Fibroblast of lung (primary cell): Measurements from ENCODE around the gene FERMT1. TPM values are rescaled to one million over a fixed set of nuclear protein-coding genes. Genes with fewer than 3 reads are reported as not detected.

Experiments used
- DNase-seq, 2 donors: peaks; one replicate each; pipeline versions ENCODE4 v3.0.0 to v3.0.0-alpha.2; 2010; ENCODE audit warnings: low read depth in 2 of 2
- H2AFZ ChIP-seq: 2 replicates; pipeline ENCODE4 v1.5.1; 2012; ENCODE audit warnings: low read length, control low read depth, inconsistent platforms
- H3K27ac ChIP-seq: 2 replicates; pipeline ENCODE4 v1.5.1; 2011; ENCODE audit warnings: low read length, control low read depth; ENCODE audit not compliant: insufficient read depth
- H3K27me3 ChIP-seq: 2 replicates; pipeline ENCODE4 v1.5.1; 2011; ENCODE audit warnings: mild to moderate bottlenecking, low read length; ENCODE audit not compliant: control insufficient read depth, insufficient read depth
- H3K36me3 ChIP-seq: 2 replicates; pipeline ENCODE4 v1.5.1; 2011; ENCODE audit warnings: low read length; ENCODE audit not compliant: control insufficient read depth, insufficient read depth
- H3K4me1 ChIP-seq: 2 replicates; pipeline ENCODE4 v1.5.1; 2011; ENCODE audit warnings: low read length; ENCODE audit not compliant: control insufficient read depth, insufficient read depth; ENCODE audit errors: extremely low read depth
- H3K4me2 ChIP-seq: 2 replicates; pipeline ENCODE4 v1.5.1; 2011; ENCODE audit warnings: low read length, control low read depth; ENCODE audit not compliant: insufficient read depth; ENCODE audit errors: extremely low read depth
- H3K4me3 ChIP-seq, 4 experiments: fragments of 200-600 bp in 1 of 4; sonication (generic) in 1 of 4; replicated peaks in 1 of 4; 2 replicates each; pipeline ENCODE4 v1.5.1; 2011 to 2016; ENCODE audit warnings: low read length in 4 of 4, low read depth in 3 of 4, mild to moderate bottlenecking in 3 of 4, control low read depth in 2 of 4, inconsistent platforms in 1 of 4, mixed read lengths in 1 of 4; ENCODE audit not compliant: insufficient read depth in 1 of 4; ENCODE audit errors: control extremely low read depth in 1 of 4
- H3K79me2 ChIP-seq: 2 replicates; pipeline ENCODE4 v1.5.1; 2012; ENCODE audit warnings: mild to moderate bottlenecking, low read length, inconsistent platforms; ENCODE audit not compliant: control insufficient read depth, insufficient read depth
- H3K9ac ChIP-seq: 2 replicates; pipeline ENCODE4 v1.5.1; 2011; ENCODE audit warnings: mild to moderate bottlenecking, low read length, control low read depth; ENCODE audit not compliant: insufficient read depth
- H3K9me3 ChIP-seq: 2 replicates; pipeline ENCODE4 v1.5.1; 2012; ENCODE audit warnings: low read depth, low read length; ENCODE audit not compliant: control insufficient read depth, insufficient read depth
- H4K20me1 ChIP-seq: 2 replicates; pipeline ENCODE4 v1.5.1; 2011; ENCODE audit warnings: low read length; ENCODE audit not compliant: control insufficient read depth, insufficient read depth; ENCODE audit errors: extremely low read depth
- CTCF ChIP-seq, 2 donors: IDR thresholded peaks in 1 of 2; conservative IDR thresholded peaks in 1 of 2; 1 replicate in 1 of 2; 2 replicates in 1 of 2; pipeline ENCODE4 v1.5.1; 2011 to 2012; ENCODE audit warnings: low read length in 2 of 2, control low read depth in 1 of 2, inconsistent platforms in 1 of 2, low read depth in 1 of 2, mild to moderate bottlenecking in 1 of 2
- EZH2 ChIP-seq: IDR thresholded peaks from 2 replicates; pipeline ENCODE4 v1.5.1; 2012; ENCODE audit warnings: low read length, control low read depth, mild to moderate bottlenecking; ENCODE audit errors: missing control alignments
- polyA plus RNA-seq, 2 donors: library from polyadenylated mRNA; depleted of rRNA in 1 of 2; stranded (reverse) in 1 of 2; unstranded in 1 of 2; fragments of >200 nt; gene quantifications; 2 replicates each; pipeline ENCODE4 v1.2.1, GENCODE V29; 2011 to 2012; ENCODE audit warnings: missing spikeins in 1 of 2
- total RNA-seq: library from RNA; depleted of rRNA; stranded (reverse); fragments of >200 nt; gene quantifications from 2 replicates; pipeline ENCODE4 v1.2.1, GENCODE V29; 2014

Gene FERMT1
- total and polyA plus RNA-seq, 2 donors (not counting 1 experiment from before 2014, with no cell fraction given): 6.8 to 8.1 TPM

GRCh38 chr20:6160736-6161135 is 37.9 kb upstream of the FERMT1 start:
- H3K27me3 ChIP-seq: no peaks in the 10 kb centered on the region
- H3K79me2 ChIP-seq: no peaks in the 10 kb centered on the region
- H3K9ac ChIP-seq: no peak overlapping the region
- DNase-seq: no peak
- H3K36me3 ChIP-seq: no peaks in the 10 kb centered on the region
- TF ChIP-seq CTCF (conservative IDR thresholded peaks at IDR 0.05 in 1 of 2, IDR thresholded peaks at IDR 0.05 in 1 of 2; ENCODE audit: low read depth in 1 of 2, low read length in 2 of 2) (no peak), EZH2 (no peak)
- H3K4me3 ChIP-seq: no peak overlapping the region
- H3K4me1 ChIP-seq: no peaks in the 10 kb centered on the region
- H4K20me1 ChIP-seq: no peaks in the 10 kb centered on the region
- H2AFZ ChIP-seq: no peak overlapping the region
- no peaks in the 10 kb centered on the region for H3K9me3 ChIP-seq
- H3K4me2 ChIP-seq: no peak overlapping the region
- H3K27ac ChIP-seq: no peak overlapping the region

DNA sequence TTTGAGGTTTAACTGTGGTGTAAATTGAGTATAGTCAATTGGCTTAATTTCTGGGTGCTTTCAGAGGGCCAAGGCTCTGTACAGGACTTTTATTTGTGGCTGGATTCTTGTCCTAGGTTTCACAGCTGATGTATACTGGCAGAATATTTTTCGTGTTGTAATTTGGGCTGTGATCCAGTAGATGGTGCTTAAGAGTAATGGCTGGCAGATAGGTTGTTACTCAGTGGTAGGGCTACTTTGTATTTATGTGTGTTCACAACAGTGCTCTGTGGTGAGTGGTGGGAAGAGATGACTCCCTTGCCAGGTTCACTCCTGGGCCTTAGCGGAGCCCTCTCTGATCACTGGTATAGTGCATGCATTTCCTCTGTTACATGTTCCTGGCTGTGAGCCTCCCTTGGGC is 34.5 kb upstream of the FERMT1 start:
- Histone ChIP-seq H3K4me2 (no peak overlapping the region), H3K36me3 (no peaks in the 10 kb centered on the region), H3K9me3 (no peaks in the 10 kb centered on the region), H2AFZ (no peak overlapping the region), H3K27ac (no peak overlapping the region), H3K4me1 (no peaks in the 10 kb centered on the region), H3K4me3 (no peak overlapping the region), H4K20me1 (no peaks in the 10 kb centered on the region), H3K9ac (no peak overlapping the region), H3K79me2 (no peaks in the 10 kb centered on the region), H3K27me3 (no peaks in the 10 kb centered on the region)
- TF ChIP-seq EZH2 (no peak), CTCF (conservative IDR thresholded peaks at IDR 0.05 in 1 of 2, IDR thresholded peaks at IDR 0.05 in 1 of 2; ENCODE audit: low read depth in 1 of 2, low read length in 2 of 2) (peak in 1 of 2 donors; percentile 25)
- no peak for DNase-seq

- Histone ChIP-seq H3K4me2 (no peak overlapping the region), H3K4me3 (no peak overlapping the region), H2AFZ (no peak overlapping the region), H3K27me3 (no peaks in the 10 kb centered on the region), H3K36me3 (no peaks in the 10 kb centered on the region), H3K27ac (no peak overlapping the region), H3K79me2 (no peaks in the 10 kb centered on the region), H4K20me1 (no peaks in the 10 kb centered on the region), H3K4me1 (no peaks in the 10 kb centered on the region), H3K9me3 (no peaks in the 10 kb centered on the region), H3K9ac (no peak overlapping the region)
- TF ChIP-seq EZH2: no peak
- TF ChIP-seq CTCF (conservative IDR thresholded peaks at IDR 0.05 in 1 of 2, IDR thresholded peaks at IDR 0.05 in 1 of 2; ENCODE audit: low read depth in 1 of 2, low read length in 2 of 2): no peak
- DNase-seq: no peak
These were observed 29.9 kb upstream of the FERMT1 start for GRCh38 chr20:6152777-6153176.
